HG02885 (cell line): ENCODE data around the gene STAT4.

Source experiments
- ATAC-seq: cut with Tn5 transposase; IDR thresholded peaks from one replicate; pipeline ENCODE4 v1.9.1; 2021; ENCODE audit warnings: mild to moderate bottlenecking; ENCODE audit not compliant: unreplicated experiment, poor library complexity

The STAT4 gene

DNA sequence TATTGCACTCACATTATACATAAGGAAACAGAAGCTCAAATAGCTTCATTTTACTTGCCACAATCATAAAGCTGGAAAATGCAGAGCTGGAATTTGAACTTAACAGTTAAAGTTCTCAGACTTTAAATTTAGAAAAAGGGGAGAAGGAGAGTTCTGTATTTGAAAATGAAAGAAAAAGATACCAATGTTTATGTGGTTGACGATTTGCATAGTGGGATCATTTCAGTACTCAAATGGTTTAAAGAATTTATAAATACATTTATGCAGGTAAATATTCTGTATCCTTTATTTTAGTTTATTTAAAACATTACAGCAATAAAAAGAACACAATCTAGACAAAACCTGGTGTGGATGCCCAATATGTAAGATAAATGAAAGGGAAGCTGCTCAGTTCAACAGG lies 25.5 kb upstream of the STAT4 start:
- peak; percentile 67 for ATAC-seq

DNA sequence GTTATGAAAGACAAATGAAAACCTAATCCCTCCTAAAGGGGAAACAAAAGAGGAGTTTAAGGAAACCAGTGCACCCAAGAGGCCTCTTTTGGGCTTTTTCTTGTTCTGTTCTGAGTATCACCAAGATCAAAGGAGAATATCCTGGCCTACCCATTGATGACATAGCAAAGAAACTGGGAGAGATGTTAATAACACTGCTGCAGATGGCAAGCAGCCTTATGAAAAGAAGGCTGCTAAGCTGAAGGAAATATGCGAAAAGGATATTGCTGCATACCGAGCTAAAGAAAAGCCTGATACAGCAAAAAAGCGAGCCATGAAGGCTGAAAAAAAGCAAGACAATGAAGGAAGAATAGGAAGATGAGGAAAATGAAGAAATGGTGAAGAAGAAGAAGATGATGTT lies 23.6 kb upstream of the STAT4 start:
- ATAC-seq = no peak

DNA sequence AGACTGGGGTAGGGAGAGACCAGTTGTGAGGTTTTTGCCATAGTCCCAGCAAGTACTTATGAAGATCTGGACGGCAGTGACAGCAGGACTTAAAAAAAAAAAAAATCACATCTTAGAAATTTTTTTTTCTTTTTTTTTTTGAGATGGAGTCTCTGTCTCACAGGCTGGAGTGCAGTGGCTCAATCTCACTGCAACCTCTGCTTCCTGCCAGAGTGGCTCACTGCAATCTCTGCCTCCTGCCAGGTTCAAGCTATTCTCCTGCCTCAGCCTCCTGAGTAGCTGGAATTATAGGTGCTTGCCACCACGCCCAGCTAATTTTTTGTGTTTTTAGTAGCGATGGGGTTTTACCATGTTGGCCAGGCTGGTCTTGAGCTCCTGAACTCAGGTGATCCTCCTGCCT lies 22.4 kb upstream of the STAT4 start:
- no peak for ATAC-seq

DNA sequence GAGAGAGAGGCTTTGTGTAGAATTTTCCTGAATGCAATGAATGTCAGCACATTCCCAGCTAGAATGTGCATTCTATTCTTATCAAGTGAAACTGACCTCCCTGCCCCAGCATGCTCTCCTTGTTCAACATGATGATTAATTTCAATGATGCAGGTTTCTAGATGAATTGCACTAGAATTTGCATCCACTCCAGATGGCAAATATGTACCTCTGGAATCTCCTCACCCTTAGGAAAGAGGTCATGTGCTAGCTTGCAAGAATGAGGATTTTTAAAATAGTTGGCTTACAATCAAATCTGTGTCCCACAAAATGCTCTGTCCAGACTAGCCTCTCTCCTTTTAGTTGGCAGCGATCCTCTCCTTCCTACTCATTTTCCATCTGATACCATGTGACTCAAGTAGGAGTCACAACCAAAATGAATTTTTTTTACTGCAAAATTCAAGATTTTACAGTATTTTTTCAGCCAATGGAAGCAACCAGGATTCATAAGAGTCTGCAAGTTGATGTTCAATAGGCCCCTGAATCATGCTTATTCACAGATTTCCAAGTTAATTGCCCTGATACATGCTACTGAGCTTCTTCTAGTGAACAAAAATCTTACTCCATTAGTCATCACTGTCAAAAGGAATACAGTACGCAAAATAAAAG lies 21.0 kb upstream of the STAT4 start:
- no peak for ATAC-seq

DNA sequence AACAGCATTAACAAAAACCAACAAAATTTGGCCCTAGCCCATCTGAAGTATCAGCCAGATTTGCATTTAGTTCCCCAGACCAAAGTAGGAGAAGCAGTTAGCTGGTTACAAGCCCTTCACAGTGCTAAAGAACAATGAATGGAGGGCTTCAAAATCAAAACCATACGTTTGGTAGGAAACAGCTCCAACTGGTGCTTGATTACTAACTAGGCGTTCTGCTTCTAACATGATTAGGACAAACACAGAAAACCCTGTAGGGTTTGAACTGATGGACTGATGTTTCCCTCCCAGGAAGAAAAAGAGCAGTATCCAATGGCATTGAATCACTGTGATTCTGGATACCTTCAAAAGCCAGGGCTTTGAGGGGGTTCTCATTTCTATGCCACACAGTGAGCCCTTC lies 20.5 kb upstream of the STAT4 start:
- no peak for ATAC-seq

DNA sequence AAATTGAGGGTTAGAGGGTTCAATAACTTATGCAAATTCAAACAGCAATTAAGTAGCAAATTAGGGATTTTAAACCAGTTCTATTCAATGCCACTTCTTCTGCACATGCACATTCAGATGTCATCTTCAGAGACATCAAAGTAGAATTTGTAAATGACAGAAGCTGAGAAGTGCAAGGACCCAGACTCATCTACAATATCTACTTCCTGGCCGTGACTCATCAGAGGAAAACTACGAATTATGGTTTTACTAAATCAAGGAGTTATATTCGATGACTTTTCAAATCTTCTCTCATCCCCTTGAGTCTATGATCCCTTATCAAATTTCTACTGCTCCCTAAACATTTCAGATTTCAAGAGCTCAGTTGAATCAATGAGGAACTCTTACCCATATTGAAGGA lies 20.0 kb upstream of the STAT4 start:
- no peak for ATAC-seq

DNA sequence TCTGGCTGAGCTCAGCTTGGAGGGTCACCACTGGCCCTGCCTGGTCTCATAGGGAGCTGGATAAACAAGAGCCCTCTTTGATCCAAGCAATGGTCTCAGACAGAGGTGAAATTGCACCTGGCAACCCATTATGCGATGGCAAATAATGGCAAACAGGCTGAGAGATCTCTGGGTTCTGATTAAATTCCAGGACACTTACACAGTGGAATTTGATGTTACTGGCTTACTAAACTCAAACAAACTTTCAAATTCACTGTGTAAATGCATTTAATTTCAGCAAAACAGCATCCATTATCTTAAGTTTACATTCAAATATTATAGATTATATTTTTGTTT lies 19.5 kb upstream of the STAT4 start:
- no peak for ATAC-seq

DNA sequence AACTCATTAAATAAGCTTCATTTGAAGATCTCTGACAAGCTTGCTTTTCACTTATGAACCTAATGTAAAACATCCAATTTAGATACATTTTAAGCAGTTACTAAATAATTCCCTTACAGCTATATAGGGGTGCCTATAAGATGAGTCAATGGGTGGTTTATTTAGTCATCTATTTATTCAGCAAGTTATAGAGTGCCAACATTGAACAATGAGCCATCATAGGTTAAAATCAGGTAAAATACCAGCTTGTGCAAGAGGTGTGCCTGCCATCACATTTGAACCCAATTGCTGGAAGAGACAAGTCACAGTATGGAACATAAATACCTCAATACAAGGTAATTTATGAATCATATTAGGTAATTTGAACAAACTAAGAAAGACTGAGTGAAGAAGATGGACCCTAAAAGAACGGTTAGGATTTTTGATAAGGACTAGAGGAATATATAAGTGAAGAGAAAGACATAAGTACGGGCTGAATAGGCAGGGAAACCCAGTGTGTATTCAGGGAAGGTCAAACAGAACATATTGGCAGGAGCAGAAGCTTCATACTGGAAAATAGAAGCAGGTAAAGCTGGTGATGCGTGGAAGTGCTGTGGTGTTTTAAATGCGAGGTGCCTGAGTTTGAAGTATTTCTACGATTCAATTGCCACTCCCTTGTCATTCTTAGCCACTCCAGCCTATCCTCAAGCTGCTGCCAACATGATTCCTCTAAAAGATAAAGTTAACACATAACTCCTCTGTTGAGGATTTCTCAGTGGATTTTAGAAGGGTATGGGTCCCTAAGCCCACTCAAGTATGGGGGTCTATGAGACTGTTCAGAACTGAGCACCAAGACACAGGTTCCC lies 18.9 kb upstream of the STAT4 start:
- no peak for ATAC-seq

DNA sequence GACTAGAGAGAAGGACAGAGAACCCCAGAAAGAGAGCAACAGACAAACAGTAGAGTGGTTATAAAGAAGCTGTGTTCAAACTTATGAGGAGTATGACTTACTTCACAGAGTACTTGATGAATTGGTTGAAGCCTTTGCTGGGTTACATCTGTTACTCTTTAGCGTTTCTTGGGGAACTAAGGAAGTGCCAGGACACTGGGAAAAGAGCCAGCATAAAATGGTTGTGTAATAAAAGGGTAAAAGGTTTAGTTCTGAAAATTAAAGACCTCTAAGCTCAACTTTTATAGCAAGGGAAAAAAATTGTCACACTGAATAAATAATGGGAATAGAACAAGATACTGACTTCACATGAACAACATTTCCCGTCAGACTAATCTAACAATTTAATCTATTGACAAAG lies 17.0 kb upstream of the STAT4 start:
- ATAC-seq = no peak

DNA sequence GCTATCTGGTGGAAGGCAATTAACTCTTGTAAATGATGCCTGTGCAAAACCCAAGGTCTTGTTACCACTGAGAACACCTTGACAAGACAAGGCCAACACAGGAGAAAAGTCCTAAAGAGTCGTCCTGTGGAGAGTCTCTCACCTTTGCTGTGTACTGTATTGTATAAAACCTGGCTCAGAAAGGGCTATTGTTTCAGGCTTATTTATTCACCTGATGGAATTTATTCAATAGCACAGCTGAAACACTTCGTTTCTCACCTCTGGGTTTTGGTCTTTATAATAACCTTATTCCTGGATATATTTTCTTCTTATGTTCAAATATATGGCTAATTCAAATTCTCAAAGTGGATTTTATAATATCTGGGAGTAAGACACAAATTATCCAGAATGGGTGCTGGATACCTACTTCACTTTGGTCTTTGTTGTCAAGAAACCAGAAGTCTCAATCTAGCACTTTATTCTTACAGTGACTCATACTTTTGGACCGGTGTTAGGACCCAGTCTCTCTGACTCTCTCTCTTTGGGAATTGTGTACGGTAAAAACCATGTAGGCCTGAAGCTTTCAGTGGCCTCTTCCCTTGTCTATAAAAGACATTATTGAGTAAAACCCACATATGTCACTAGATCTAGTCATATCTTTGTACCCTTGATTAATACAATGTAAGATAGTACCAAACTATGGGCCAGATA lies 16.1 kb upstream of the STAT4 start:
- ATAC-seq = no peak

DNA sequence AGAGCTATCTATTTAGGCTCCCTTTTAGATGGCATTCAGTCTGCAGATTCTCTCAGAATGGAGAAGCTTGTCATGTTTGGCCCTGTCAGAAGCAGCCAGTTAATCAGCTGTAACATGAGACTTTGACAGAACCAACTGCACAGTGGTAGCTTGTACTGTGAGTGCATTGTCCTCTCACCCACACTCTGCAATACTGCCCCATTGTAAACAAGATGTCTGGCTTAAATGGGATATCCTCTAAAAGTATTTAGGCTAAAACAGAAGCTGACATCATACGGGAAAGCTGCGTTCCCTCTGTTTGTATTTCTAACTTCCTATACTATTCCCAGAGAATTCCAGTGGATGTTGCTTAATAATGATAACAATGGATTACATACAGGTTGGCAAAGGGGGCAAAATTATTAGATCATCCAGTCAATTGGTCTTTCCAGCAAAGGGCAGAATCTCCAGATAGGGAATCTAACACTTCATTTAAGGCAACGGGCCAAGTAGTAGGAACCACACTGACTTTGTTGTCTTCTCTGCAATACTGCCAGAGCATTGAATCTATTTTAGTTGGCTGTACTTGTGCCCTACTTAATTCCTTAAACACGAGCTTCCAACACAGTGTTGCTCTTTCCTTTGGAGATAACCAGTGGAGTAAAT lies 15.4 kb upstream of the STAT4 start:
- ATAC-seq = no peak

DNA sequence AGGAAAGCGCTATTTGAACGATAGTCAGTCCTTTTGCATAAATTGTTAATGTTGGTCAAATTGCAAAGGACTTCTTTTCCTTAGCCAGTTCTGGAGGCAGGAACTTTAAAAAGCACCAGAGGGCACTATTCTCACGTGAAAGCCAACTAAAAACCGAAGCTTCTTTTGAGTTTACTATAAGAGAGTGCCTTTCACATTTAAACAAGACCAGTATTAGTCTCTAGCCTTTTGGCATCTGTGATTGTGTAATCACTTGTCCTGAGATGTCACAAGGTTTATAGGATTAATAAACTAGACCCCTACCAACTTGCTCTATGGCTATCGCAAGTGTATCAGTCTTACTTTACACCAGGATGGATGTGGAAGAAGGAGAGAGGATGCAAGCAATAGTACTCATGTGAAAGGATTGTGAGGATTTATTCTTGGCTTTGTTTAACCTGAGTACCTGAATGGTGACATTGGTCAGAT lies 14.4 kb upstream of the STAT4 start:
- ATAC-seq = peak; percentile 90

DNA sequence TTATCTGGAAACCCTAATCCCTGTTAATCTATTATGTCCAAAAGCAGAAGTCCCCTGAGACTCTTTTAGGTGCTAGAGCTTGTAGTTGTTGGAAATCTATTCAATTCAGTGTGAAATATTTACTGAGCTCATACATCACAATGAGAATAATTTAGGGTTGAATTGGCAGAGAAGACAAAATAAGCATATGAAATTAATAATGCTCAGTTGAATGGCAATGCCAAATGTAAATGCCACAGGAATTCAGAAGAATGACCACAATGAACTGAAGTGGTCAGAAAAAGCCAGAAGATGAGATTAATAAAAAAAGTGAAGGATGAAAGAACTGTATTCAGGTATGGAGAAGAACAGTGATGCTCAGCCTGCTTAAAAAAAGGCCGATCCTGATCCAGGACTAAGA lies 8.0 kb upstream of the STAT4 start:
- ATAC-seq = no peak

DNA sequence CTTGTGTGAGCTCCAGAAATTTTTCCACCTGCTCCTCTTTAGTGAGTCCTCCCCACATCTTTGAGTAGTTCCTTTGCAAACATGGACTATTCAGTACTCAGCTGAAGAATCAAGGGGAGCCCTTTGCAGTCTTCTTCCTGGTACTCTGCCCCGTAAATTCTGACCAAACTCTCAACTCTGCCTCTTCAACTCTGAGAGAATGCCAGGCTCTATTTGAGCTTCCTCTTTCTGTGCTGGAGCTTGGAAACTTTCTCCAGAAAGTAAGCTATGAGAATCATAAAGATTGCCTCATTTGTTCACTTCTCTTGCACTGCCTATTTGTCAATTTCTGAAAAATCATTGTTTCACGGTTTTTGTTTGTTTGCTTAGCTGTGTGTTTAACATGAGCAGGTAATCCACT lies 7.4 kb upstream of the STAT4 start:
- ATAC-seq = no peak

DNA sequence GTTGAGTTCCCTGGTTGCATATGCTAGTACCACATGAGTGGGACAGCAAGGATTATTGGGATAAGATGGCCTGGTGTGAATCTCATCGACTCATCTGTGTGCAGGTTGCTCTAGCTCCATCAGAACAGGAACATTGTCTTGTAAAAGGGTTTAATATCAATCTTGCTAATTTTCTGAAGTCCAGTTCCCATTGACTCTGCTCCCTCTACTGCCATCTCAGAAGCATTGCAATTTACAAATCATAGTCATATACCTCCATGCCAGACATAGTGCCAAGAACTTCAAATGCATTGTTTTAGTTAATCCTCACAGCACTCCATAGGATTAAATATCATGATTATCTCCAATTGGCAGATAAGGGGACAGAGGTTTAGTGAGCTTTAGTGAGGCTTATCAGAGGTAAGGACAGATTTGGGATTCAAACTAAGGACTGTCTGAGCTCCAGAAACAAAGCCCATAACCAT lies 4.8 kb upstream of the STAT4 start:
- peak; percentile 35 for ATAC-seq

DNA sequence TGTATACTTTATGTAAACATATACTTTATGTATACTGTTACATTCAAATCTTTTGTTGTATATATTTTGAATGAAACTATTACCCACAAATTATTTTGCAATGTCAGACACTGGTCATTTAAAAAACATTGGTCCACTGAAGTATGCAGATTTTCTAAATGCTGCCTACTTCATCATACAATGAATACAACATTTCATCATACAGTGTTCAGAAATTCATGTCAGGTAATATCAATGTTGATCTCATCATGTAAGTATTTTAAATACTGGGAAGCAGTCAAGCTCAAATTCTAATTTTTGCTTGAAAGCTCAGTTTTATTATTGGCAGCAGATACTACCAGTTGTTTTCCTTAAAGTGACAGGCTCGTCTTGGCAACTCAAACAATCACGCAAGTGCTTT lies 2.9 kb upstream of the STAT4 start:
- no peak for ATAC-seq

DNA sequence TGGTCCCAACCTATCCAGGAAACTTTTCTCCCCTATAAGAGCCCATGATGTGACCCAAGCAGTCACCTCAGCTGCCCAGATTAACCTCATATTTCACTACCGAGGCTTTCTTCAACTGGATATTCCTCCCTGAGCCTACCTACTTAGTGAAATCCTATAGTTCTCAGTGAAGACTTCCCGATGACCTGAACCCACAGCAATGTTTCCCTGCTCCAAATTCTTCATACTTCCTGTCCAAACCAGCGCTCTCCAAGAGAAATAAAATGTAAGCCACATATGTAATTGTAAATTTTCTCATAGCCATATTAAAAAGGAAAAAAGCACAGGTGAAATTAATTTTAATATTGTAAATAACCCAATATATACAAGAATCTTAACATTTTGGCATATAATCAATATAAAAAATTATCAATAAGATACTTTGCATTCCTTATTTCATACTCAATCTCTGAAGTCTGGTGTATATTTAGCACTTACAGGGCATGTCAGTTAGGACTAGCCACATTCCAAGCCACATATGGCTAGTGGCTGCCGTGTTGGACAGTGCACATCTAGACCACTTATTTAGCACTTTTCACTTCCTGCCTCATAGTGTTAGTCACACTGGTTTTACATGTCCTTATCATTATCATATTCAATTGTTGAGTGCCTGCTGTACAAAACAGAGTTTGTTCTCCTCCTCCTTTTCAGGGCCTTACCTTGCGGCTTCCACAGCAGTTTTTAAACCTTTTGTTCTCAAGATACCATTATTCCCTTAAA lies 1.9 kb upstream of the STAT4 start:
- peak; percentile 30 for ATAC-seq

DNA sequence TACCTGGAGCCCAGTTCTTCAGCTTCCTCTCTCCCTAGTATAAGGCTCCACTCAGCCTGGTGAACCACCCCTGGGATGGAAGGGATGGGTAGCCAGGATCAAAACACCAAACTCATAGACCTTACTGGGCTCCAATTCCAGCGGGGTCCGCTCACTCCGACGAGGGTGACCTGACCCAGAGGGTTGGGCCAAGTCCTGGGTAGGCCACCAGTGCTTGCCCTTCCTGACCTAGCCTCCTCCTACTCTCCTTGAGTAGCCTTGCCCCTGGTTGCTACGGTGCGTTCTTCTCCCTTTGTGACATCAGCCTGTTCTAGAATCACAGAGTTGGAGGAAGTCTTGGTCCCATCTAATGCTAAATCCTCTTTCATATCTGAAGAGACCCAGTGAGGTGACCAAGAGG lies 537 bp upstream of the STAT4 start:
- no peak for ATAC-seq

DNA sequence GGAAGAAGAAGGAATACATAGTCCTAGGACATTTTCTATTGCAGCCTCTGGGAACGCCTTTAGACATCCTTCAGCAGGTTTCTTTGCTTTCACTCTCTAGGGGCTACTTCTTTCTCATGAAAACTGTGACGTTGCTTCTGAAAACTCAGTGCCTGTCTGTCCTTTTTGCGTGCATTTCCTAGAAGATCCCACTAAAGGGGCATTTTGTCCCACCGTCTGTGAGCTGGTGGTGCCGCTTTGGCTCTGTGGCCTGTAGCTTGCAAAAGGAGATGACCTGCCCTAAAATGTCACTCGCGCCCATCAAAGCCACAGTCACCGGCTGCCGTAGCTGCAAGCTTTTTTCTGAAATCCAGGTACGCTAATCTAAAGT lies 579 bp downstream of the STAT4 start:
- peak; percentile 25 for ATAC-seq

DNA sequence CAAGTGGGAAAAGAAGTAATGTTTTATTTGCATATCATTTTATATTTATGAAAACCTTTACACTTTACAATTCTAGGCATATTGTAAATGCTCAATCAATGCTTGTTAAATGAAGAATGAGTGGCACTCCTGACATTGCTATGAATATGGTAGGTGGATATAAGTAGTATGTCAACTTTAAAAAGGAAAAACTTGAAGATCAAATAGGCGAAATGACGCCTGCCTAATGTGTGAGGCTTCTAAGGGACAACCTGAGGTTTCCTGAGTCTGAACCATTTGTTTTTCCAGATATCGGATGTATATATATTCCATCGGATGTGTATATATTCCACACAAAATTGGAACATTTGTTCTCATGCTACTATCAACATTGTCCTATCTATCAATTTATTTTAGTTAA lies 1.4 kb downstream of the STAT4 start:
- no peak for ATAC-seq
